HG02588 (cell line): ENCODE results near the gene FHDC1.

ENCODE experiments used
- ATAC-seq: cut with Tn5 transposase; IDR thresholded peaks from one replicate; pipeline ENCODE4 v1.9.1; 2021; ENCODE audit warnings: mild to moderate bottlenecking, moderate library complexity; ENCODE audit not compliant: unreplicated experiment

The FHDC1 gene

DNA sequence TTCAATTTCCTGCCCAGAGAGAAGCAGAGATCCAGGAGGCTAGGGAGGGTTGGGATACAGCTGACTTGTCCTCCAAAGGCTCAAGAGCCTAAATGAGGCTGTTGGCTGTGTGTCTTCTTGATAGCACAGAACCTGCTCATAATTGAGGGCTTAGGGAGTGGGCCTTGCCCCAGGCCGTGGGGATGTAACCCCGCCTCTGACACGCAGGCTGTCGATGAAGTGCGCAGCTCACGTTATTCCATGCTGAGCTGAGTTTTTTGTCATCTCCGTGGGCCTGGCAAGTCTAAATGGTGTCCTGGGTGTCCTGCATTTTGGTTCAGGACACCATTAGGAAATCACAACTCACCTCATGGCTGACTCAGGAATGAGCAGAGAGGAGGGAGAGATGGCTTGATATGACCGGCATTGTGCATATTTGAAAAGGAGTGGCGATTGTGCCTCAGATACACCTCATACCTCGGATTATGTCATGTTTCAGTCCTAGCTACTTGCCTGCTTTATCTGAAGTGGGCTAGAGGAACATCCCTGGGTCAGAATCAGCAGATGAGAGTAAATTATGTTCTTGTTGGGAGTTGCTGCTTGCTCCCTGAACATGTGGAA, 43.7 kb downstream of the FHDC1 start:
- ATAC-seq: no peak

DNA sequence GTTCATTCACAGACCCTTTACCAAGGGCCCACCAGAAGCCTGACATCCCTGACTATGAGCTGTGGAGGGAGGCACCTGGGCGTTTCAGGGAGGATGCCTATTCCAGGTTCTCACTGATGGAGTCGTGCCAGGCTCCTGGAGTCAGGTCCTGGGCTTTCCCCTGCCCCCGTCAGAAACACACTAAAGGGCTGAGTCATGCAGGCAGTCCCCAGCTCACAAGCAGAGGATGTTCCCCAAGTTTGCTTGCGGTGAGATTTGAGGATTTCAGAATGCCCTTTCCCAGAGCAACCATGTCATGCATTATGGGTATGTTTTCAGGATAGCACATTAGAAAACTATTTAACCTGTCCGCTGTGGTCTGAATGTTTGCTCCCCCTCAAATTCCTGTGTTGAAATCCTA, 45.2 kb downstream of the FHDC1 start:
- no peak for ATAC-seq

DNA sequence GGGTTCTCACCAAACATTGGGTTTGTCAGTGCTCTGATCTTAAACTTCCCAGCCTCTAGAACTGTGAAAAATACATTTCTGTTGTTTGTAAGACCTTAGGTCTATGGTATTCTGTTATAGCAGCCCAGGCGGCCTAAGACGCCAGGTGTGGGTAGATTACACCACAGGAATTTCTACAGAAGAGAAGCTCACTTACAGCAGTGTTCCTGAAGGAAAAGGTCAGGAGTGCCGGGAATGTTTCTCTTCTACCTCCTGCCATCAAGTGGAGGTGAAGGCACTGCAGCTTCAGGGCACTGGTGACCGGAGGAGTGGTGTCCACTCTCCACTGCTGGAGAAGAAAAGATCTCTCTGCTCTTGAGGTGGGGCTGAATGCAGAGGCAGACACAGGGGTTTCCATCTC, 45.7 kb downstream of the FHDC1 start:
- ATAC-seq: no peak

DNA sequence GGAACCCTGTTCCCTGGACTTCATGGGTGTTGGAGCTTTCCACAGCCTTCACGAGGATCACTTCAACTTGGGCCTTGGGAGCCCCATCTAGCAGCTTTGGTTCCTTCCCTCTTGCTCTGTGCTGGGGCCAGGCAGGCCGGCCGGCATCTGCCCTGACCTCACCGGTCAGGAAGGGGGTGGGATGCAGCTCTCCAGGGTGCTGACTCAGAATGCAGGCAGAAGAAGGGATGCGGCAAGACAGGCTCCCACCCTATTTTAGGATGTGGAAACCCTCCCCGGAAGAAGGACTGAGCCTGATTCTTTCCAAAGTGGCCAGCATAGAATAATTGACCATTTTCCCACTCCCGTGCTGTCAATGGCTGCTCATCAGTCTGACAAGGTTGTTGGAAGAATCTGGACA, 47.1 kb downstream of the FHDC1 start:
- no peak for ATAC-seq

DNA sequence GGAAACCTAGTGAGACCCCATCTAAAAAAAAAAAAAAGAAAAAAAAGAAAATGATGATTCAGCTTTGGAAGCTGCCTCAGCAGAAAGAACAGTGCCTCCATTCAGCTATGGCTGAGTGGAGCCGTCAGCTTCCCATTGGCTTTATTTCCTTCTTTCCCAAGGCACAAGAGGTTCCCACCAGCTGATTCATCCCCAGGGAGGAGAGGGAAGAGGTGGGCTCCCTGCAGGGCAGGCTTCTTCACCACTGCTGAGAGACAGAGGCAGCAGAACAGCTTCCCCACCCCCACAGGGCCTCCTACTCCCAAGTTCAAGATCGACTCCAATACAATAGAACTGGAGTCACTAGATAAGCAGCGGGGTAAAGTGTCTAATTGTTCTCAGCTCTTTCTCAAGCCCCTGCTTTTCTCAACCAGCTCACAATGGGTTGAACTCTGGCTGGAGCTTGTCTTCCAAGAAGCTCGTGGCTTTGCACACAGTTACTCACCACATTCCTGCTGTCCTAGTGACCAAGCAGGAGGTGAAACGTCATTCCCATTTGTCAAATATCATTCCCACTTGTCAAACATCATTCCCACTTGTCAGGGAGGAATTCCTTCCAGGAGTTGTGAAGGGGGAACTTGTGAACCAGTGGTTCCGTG, 47.8 kb downstream of the FHDC1 start:
- ATAC-seq: no peak

DNA sequence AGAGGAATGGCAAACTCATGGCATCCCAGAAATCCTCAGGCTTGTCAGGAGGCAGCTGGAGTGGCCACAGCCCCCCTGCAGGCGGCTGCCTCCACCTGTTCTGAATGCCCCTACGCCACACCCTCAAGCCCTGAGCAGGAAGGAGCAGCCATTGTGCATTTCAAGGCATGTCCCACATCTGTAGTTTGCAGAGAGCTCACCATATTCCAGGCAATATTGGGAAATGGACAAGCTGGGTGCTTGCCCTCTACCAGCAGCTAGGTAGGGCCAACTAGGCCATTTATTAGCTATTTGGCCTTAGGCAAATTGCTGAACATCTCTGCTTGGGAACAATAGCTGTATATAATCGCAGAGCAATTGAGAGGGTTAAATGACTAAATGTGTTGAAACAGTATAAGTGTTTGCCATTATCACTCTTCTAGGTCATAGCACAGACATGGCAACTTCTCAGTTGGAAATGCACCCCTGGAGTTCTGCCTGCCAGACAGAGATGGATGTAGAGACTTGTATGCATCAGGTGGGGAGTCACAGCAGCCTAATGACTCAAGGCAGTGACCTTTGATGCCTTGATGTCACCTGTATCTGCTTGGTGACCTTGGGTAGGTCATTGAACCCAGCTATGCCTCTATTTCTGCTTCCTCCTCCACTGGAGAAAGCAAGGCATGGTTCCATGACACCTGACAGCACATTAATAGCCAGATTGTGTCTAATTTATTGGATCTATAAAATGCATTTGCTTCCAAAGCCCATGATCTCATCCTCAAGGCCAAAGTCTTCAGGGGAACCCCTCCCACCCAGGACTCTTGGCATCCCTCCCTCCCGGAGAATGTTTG, 52.8 kb downstream of the FHDC1 start:
- no peak for ATAC-seq

DNA sequence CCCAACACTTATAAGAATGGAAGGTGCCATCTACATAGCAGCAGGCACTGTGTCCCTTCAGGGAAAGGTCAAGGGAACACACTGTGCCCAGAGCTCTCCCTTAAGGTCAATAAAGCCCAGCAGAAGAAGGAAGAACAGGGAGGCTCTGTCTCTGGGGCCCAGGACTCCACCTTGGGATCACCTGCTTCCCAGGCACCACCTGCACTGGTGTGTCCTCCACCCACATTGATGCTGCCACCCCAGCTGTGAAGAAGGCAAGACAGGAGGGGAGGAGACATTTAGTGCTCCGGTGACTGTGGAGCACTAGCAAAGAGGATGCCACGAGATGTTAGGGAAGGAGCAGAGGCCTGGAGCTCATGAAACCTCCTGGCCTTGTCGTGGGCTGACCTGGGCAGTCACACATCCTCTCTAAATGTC, 53.4 kb downstream of the FHDC1 start:
- no peak for ATAC-seq

DNA sequence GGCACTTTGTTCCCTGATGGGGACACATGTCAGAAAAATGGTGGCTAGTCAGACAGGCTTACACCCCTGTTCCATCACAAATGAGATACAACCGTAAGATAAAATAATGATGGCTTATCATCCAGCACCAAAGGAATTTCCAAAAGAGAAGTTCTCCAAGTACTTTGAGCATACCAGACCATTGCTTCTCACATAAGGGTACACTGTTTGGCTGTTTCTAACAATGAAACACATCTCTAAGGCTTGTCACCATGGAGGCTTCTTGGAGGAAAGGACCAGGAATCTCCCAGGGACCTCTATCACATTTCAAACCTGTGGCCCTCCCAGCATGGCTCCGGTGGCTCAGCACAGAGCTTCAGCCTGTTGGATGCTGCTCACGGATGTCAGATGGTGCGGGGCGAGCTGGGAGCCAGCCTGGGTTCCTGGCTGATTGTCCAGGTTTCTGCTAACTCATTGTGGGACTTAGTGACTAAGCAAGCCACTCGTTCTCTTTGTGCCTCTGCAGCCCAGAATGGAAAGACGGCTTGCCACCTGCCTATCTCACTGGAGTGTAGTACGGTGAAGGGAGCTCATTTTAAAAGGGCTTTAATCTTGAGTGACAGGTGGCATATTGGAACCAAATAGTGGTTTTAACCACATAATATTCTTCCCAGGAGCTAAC, 54.5 kb downstream of the FHDC1 start:
- no peak for ATAC-seq

DNA sequence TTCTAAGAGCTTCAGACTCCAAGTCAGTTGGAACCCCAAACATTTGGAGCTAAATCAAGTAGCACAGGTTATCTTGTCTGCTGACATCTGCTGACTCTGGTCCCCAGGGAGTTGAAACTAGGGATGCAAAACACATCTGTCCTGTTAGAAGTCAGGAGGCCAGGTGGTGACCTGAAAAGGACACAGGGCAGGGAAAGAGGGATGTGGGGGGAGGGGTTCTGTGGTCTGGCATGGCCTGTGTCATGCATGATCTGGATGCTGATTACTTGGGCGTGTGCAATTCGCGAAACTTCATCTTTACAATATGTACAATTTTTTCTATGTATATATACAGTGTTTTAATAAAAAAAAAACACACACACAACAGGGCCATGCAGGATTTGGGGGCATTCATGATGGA, 55.3 kb downstream of the FHDC1 start:
- ATAC-seq: no peak

DNA sequence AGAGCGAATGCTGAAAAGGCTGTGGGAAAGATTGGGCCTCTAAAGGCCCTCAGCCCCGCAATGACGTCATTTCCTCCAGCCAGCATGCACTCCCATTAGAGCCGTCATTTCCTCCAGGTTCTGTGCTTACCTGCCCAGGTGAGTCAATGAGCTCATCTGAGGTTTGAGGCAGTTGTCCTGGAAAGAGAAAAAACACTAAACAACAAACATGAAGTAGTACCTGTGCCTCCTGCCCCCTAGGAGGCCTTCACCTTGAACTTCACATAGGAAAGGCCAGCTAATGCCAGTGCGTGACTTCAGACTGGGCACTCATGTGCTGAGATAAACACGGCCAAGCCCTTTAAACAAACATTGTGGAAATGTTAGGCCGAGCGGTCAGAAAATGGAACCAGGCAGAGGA, 55.9 kb downstream of the FHDC1 start:
- no peak for ATAC-seq

DNA sequence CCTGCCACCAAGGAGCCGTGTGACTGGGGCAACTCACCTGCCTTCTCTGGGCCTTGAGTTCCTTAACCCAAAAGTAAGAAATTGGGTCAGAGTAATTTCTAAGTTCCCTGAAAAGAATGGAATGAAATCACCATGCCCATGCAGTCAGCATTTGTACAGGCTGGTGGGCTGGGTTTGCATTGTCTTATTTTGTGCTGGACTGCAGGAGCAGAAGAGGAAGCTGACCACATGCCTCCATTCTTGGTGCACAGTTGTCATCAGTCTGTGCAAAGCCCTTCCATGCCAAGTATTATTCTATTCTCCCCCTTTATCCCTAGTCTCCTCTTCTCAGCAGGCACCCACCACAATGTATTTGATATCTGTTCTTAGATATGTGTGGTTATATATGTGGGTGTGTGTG, 56.3 kb downstream of the FHDC1 start:
- ATAC-seq: no peak

DNA sequence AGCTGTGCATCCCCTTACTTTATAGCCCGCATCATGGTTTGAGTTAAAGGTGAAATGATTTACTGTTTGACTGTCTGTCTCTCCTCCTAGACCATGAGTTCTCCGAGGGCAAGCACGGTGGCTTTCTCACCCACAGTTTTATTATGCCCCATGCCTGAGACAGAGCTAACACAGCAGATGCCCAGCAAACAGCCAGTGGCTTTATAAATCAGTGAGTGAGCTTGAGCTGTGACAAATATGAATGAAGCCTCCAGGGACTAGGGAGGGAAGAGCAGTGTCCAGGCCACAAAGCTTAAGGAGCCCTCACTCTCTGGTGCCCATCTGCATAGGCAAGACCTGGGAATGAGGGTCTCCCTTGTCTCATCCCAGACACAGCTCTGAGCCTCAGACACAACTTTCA, 57.9 kb downstream of the FHDC1 start:
- no peak for ATAC-seq

DNA sequence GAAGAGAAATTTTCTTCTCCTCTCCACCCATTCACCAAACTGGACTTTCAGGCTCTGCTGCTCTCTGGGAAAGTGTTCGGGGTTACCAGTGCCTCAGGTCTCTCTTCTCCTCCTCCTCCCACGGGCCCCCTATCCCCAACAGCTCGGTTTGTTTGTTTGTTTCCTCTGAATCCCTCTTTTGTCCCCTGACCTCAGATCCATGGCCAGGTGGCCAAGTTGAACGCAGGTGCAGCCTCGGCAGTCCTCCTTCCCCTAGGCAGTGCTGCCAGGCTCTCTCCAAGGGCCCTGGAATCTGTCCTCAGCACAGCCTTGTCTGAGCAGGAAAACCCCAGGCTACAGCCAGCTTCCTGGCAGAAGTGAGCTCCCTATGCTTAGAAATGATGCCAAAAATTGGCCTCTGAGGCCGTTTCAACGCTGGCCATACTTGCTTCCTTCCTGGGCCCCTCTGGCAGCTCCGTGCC, 60.0 kb downstream of the FHDC1 start:
- no peak for ATAC-seq

DNA sequence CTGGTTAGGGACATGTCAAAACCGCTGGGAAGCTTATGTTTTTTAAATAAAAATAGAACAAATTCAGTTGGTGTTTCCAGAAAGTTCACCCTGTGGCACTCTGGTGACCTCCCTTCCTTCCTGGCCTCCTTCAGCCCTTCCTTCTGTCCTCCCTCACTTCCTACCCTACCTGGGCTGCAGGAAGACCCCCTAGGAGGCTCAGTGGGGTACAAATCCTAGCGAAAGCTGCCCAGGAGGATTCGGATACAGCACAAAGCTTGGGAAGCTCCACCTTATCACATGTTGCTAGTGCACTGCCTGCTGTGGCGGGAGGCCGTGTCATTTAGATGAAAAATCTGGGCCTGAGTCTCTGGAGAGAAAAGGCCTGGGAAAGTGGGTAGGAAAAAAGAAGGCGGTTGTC, 60.5 kb downstream of the FHDC1 start:
- ATAC-seq: no peak

DNA sequence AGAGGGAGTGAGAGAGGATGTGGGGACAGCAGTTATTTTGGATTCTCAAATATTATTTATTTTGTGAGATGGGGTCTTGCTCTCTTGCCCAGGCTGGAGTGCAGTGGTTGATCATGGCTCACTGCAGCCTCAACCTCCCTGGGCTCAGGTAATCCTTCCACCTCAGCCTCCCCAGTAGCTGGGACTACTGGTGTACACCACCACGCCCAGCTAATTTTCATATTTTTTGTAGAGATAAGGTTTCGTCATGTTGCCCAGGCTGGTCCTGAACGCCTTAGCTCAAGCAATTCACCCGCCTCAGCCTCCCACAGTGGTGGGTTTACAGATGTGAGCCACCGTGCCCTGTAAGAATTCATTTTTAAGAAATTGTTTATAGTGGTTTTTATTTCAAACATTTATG, 61.2 kb downstream of the FHDC1 start:
- ATAC-seq: no peak

DNA sequence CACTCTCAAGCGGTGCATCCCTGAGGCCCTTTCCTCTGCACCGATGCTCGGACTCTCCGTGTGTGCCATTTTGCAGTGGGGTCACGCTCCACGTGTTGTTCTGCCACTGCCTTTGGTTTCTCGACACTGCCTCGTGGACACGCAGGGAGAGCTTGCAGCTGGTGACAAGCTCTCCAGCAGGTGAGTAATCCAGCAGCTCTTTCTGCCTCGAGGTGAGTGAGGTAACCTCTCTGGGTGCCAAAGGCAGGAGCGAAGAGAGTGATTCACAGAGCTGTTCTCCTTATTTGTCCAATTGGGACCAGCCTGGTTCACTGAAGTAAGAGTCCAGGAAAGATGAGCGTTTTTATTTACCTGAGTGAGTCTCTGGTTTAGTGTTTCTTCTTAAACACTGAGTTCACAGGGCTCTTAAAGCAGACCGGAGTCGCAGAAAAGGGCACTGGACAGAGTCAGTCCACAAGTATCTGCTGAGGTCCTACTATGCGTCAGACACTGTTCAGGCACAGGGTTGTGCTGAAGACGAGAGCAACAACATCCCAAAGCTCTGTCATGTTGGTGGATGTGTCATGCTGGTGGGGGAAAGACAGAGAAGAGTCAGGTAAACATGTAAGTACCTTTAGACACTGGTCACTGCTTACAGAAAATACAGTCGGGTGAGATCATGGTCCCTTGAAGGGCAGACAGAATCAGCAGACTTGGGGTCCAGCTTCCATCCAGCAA, 61.8 kb downstream of the FHDC1 start:
- no peak for ATAC-seq

DNA sequence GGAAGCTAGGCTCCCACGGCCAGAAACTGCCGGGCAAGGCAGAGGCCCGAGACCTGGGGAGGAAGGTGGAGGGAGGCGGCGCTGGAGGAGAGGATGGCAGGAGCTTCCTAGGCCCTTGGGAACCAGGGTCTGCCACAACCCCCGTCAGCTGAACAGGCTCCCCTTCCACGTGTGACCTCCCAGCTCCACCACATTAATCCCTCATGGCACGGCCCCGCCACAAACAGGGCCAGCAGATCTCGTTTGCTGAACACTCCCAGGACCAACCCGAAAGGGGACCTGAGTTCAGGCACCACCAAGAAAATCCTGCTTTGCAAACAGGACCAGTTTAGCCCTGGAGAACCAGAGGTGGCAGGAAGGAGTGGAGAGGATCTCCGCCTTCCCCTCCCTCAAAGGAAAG, 62.7 kb downstream of the FHDC1 start:
- no peak for ATAC-seq

DNA sequence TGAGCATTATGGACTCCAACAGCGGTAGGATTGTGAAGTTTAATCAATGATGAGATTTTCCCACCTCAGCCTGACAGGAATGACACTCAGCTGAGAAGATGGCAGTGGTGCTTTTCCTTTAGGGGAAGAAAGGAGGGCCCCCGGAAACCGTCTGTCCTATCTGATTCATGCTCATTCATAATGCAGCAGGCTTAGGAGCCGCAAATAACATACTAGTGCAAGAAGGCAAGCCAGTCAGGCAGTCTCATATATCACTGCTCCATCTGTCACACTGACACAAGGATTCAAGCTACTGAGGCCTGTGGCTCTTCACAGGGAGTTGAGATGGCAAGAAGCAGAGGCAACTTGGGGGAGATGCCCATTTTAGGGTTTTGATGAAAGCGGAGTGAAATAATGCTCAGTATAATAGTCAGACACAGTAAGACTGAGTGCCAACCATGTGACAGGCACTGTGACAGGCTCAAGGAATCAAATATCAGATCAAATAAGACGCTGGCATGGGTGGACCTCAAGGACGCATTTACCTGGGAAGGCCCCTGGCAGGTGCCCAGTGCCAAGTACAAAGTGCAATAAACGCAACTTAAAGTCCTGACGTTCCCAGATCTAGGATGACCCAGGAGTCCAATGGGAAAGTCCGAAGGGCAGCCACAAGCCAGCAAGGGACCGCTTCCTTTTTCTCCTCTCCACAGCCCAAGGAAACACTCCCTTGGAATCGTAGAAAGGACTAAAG, 63.4 kb downstream of the FHDC1 start:
- ATAC-seq: no peak

DNA sequence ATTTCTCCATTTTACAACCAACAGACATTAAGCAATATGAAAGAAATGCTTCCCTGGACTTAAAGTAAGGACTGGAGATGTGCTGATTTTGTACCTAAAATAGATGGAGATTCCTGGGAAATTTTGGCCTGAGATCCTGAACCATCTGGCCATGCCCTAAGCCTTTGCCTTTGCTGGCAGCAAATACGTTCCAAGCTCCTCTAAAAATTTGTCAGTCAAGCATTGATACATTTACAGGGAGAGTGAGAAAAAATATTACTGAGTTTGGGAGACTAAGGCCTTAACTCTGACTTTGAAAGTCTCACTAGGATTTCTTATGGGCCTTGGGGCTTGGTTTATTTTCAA, 63.9 kb downstream of the FHDC1 start:
- ATAC-seq: no peak

DNA sequence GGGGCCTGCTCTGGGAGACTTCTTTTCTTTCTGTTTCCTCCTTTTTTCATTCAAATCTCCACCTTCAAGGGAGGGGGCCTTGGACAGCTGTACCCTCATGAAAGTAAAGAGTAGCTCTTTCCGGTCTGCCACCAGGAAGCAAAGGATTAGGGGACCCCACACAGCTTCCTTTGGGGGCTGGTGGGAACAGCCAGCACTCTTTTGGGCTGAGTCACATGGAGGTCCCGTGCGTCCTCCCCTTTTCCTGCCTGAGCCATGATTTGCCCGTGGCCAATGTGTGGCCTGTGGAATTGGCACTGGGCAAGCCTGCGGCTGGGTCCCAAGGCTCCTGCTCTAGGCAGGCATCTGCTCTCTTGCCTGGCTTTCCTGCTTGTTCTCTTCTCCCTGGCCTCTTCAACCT, 65.5 kb downstream of the FHDC1 start:
- no peak for ATAC-seq
